OCI-LY7 (cell line): Measurements from ENCODE around the gene PNMA8B. TPM values are rescaled to one million over a fixed set of nuclear protein-coding genes. Genes with fewer than 3 reads are reported as not detected.
A peak's percentile ranks its signal among the peaks of the same experiment; 100 is the strongest.

Experiments
- BruUV-seq: library from RNA; stranded (reverse); fragments of 400-500 nt; replicated peaks from 2 replicates; lab custom pipeline; 2021; lab: Mats Ljungman, UMichigan
- CTCF ChIA-PET: fragments of 300-600 bp; sonication (Branson Sonifier 250); formaldehyde crosslinking; loops from one replicate; lab custom pipeline; 2022; ENCODE audit warnings: antibody characterized with exemption; ENCODE audit not compliant: unreplicated experiment; lab: Charles Lee
- POLR2A ChIA-PET: fragments of 300-600 bp; sonication (Branson Sonifier 250); formaldehyde crosslinking; loops from one replicate; lab custom pipeline; 2022; ENCODE audit warnings: antibody characterized with exemption; lab: Charles Lee
- DNase-seq: peaks from one replicate; pipeline ENCODE4 v3.0.0-alpha.2; 2015; ENCODE audit warnings: low spot score
- H2AFZ ChIP-seq: fragments of 200-600 bp; sonication (generic), shearing (Covaris generic); 2 replicates; pipeline ENCODE4 v1.6.1; 2014; ENCODE audit warnings: mild to moderate bottlenecking, antibody characterized with exemption, low read length, moderate library complexity
- H3K27ac ChIP-seq: fragments of 200-600 bp; sonication (generic); 2 replicates; pipeline ENCODE4 v1.5.1; 2014; ENCODE audit warnings: mixed run types, low read depth, mild to moderate bottlenecking, moderate library complexity, low read length, inconsistent platforms; ENCODE audit not compliant: poor library complexity, severe bottlenecking
- H3K36me3 ChIP-seq: fragments of 200-600 bp; sonication (generic); 2 replicates; pipeline ENCODE4 v1.6.1; 2014; ENCODE audit warnings: mild to moderate bottlenecking, antibody characterized with exemption, low read length, moderate library complexity, mixed read lengths; ENCODE audit not compliant: insufficient read depth
- H3K4me1 ChIP-seq: fragments of 200-600 bp; sonication (generic); 2 replicates; pipeline ENCODE4 v1.5.1; 2014; ENCODE audit warnings: mild to moderate bottlenecking, low read length; ENCODE audit not compliant: insufficient read depth, poor library complexity, severe bottlenecking
- H3K4me2 ChIP-seq: fragments of 200-600 bp; sonication (generic); 2 replicates; pipeline ENCODE4 v1.6.1; 2014; ENCODE audit warnings: mild to moderate bottlenecking, low read length
- H3K4me3 ChIP-seq: fragments of 200-600 bp; sonication (generic); 2 replicates; pipeline ENCODE4 v1.5.1; 2014; ENCODE audit warnings: mild to moderate bottlenecking, low read depth, low read length; ENCODE audit not compliant: poor library complexity, severe bottlenecking
- H3K79me2 ChIP-seq: fragments of 200-600 bp; sonication (generic); 2 replicates; pipeline ENCODE4 v1.6.1; 2016; ENCODE audit warnings: low read depth, mild to moderate bottlenecking, low read length, moderate library complexity, mixed read lengths; ENCODE audit not compliant: insufficient read depth
- H3K9me2 ChIP-seq: fragments of 200-600 bp; sonication (generic); 2 replicates; pipeline ENCODE4 v1.6.1; 2016; ENCODE audit warnings: mild to moderate bottlenecking, low read length, mixed read lengths; ENCODE audit not compliant: insufficient read depth
- H3K9me3 ChIP-seq: fragments of 200-600 bp; sonication (generic); 2 replicates; pipeline ENCODE4 v1.6.1; 2014; ENCODE audit warnings: mild to moderate bottlenecking, mixed run types, low read length, mixed read lengths
- H4K20me1 ChIP-seq: fragments of 200-600 bp; sonication (generic); 2 replicates; pipeline ENCODE4 v1.6.1; 2014; ENCODE audit warnings: mild to moderate bottlenecking, antibody characterized with exemption, low read length, moderate library complexity, mixed read lengths; ENCODE audit not compliant: insufficient read depth
- EZH2phosphoT487 ChIP-seq: fragments of 200-600 bp; sonication (generic); IDR thresholded peaks from 2 replicates; pipeline ENCODE4 v1.6.1; 2018; ENCODE audit warnings: low read depth, borderline replicate concordance, mild to moderate bottlenecking, mixed run types, antibody characterized with exemption, low read length, moderate library complexity, mixed read lengths
- intact Hi-C: fragments of 100-400 bp; cut with micrococcal nuclease; formaldehyde crosslinking; loops from one replicate; pipeline ENCODE4 v1.10.0; 2022; ENCODE audit not compliant: unreplicated experiment
- total RNA-seq, 2 experiments: library from RNA; depleted of rRNA in 1 of 2; stranded (reverse); fragments of >200 nt in 1 of 2; shearing (Covaris generic) in 1 of 2; gene quantifications; 2 replicates each; pipeline ENCODE4 v1.2.3, GENCODE V29; 2014 to 2022
- TF ChIP-seq, protein P1 (sequence below): fragments of 200-600 bp; sonication (generic); conservative IDR thresholded peaks from 2 replicates; pipeline ENCODE4 v1.5.1; 2014; ENCODE audit warnings: mild to moderate bottlenecking, antibody characterized with exemption, low read length, moderate library complexity, mixed read lengths

PNMA8B gene
- total RNA-seq, 2 experiments from 2014 or later, result 0.40 to 2.0 TPM

DNA sequence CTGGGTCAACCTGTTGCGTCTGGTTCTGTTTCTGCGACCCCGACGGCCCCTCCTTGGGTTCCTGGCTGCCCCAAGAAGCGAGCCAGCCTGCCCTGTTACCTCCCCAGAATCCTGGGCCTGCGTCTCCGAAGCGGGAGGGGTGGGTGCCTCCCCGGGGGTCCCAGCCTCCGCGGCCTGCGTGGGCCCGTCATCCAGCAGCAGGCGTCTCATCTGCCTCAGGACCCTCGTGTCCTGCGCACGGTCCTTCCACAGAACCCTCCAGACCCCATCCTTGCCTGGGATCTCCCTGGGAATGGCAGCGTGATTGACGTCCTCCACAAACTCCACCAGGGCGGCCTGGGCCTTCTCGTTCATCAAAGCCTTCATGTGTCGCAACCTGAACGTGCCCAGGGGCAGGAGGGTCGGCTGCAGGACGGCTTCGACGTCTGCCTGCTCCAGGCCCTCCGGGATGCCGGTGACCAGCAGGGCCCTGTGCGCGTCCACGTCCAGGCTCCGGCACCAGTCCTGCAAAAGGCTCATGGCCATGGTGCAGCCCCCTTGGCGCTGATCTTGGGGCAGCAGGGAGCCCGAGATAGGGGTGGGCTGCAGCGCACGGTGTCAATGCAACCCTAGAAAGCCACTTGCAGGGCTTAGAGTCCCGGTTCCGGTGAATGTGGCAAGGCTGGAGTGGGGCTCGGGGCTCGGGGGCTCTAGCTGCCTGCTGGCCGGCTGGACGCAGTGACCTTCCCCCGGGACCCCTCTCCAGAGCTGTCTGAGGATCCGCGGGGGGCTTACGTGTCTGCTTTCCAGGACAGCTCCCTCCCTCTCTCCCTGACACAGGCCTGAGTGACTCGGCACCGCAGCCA lies 504 bp downstream of the PNMA8B start:
- intact Hi-C loops, result no loop called here
- no peaks in the 10 kb centered on the region for H4K20me1 ChIP-seq
- peak overlapping the region; percentile 60 for H3K4me3 ChIP-seq
- peaks cover 40% of the 10 kb centered on the region for H3K4me1 ChIP-seq
- ChIA-PET CTCF (no interaction called here), POLR2A (no interaction called here)
- BruUV-seq, result no TSS peak
- H3K9me2 ChIP-seq, result no peaks in the 10 kb centered on the region
- H3K4me2 ChIP-seq, result peak overlapping the region; percentile 75
- DNase-seq, result no peak
- no peaks in the 10 kb centered on the region for H3K36me3 ChIP-seq
- H3K27ac ChIP-seq, result no peak overlapping the region
- H3K79me2 ChIP-seq, result no peaks in the 10 kb centered on the region
- H2AFZ ChIP-seq, result peak overlapping the region; percentile 39; the same call in 1 of the 2 replicates
- no peaks in the 10 kb centered on the region for H3K9me3 ChIP-seq
- no peak for TF ChIP-seq EZH2phosphoT487
- TF ChIP-seq, protein P1, sequence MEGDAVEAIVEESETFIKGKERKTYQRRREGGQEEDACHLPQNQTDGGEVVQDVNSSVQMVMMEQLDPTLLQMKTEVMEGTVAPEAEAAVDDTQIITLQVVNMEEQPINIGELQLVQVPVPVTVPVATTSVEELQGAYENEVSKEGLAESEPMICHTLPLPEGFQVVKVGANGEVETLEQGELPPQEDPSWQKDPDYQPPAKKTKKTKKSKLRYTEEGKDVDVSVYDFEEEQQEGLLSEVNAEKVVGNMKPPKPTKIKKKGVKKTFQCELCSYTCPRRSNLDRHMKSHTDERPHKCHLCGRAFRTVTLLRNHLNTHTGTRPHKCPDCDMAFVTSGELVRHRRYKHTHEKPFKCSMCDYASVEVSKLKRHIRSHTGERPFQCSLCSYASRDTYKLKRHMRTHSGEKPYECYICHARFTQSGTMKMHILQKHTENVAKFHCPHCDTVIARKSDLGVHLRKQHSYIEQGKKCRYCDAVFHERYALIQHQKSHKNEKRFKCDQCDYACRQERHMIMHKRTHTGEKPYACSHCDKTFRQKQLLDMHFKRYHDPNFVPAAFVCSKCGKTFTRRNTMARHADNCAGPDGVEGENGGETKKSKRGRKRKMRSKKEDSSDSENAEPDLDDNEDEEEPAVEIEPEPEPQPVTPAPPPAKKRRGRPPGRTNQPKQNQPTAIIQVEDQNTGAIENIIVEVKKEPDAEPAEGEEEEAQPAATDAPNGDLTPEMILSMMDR, result no peak

DNA sequence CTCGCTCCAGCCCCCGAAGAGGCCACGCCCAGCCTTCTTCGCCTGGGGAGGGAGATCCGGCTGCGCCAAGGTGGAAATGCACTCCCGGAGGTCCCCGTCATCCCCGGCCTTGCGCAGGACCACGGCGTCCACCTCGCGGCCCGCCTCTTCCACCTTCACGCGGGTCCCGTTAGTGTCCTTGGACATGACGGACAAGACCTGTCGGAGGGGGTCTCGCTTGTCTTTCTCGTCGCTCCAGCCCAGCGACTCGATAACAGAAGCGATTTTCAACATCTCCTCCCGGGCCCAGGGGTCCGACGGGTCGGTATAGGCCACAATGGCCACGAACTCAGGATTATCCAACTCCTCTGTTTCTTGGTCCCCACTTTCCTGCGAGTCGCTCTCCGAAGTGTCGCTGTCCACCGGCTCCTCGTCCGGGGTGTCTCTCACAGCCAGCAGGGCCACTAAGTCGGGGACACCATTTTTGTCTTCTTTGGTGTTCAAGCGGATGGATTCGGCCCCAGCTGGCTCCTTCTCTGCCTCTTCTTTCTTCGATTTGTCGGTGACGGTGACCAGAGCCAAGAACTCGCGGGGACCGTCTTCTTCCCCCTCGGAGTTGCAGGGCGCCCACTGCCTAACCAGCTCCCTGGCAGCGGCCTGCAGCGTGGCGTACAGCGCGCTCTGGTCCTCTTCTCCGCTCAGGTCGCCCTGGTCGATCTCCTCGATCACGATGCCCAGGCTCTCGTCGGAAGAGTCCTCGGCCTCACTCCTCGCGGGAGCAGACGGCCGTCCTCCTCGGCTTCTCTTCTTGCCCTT lies 1.3 kb downstream of the PNMA8B start:
- Histone ChIP-seq H3K4me2 (peak overlapping the region; percentile 37; the same call in 1 of the 2 replicates), H3K4me1 (peaks cover 39% of the 10 kb centered on the region), H2AFZ (peak overlapping the region; percentile 69; the same call in 1 of the 2 replicates), H3K9me3 (no peaks in the 10 kb centered on the region), H3K9me2 (no peaks in the 10 kb centered on the region), H4K20me1 (no peaks in the 10 kb centered on the region), H3K79me2 (no peaks in the 10 kb centered on the region), H3K4me3 (peak overlapping the region; percentile 54), H3K27ac (no peak overlapping the region), H3K36me3 (no peaks in the 10 kb centered on the region)
- BruUV-seq, result no TSS peak
- TF ChIP-seq, protein P1, result no peak
- intact Hi-C loops, result no loop called here
- POLR2A ChIA-PET, result no interaction called here
- CTCF ChIA-PET, result no interaction called here
- DNase-seq, result no peak
